Measurements from ENCODE around the gene PDZD2. TPM values are rescaled to one million over a fixed set of nuclear protein-coding genes. Genes with fewer than 3 reads are reported as not detected.

Gene PDZD2
- total RNA-seq, 1 donor from 2014 or later, result 23.3 TPM

DNA sequence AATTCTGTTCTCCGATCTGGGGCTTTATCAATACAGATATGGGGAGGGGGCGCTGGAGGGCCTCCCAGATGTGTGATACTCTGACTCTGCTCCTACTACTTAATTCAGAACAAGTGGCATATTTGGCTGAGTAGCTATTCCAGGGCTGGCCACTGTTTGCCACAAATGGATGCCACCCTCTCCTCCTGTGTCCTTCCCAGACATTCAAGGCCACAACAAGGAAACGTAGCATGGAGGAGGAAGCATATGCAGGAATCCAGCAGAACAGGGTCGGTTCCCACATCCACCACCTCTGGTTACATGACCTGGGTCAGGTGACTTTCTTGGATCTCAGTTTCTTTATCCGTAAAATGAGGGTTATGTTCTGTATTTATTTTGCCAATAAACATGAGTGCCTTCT, 404.2 kb downstream of the PDZD2 start:
- no peak for DNase-seq
- Mint-ChIP-seq H3K27ac (ENCODE audit: unreplicated experiment) (no peak overlapping the region), H3K9me3 (ENCODE audit: unreplicated experiment) (peaks cover 7% of the 10 kb centered on the region), H3K4me3 (ENCODE audit: unreplicated experiment) (no peak overlapping the region), H3K27me3 (ENCODE audit: unreplicated experiment) (peaks cover 2% of the 10 kb centered on the region), H3K36me3 (ENCODE audit: unreplicated experiment) (peaks cover 15% of the 10 kb centered on the region), H3K4me1 (ENCODE audit: low read depth, unreplicated experiment) (peaks cover 1% of the 10 kb centered on the region)
- no peak for TF ChIP-seq CTCF (IDR thresholded peaks at IDR 0.05; ENCODE audit: partially characterized antibody, unreplicated experiment)

DNA sequence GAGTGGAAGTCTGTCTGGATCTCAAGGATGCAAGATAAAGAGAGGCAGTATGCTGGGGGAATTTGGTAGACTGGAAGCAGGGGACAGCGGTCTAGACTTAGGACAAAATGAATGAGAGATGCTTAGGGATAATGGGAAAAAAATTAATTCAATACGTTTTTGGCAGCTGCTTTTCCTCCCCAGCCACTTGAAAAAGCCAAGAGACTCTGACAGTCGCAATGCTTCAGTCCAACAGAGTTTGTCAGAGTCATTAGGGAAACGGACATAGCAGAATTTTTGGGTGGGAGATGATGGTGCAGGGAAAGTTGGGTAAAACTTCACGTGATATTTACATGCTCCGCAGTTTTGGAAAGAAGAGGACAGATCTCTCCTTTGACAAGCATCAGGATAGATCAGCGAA, 405.5 kb downstream of the PDZD2 start:
- Mint-ChIP-seq H3K4me3 (ENCODE audit: unreplicated experiment) (no peak overlapping the region), H3K9me3 (ENCODE audit: unreplicated experiment) (peaks cover 4% of the 10 kb centered on the region), H3K27me3 (ENCODE audit: unreplicated experiment) (peaks cover 2% of the 10 kb centered on the region), H3K27ac (ENCODE audit: unreplicated experiment) (no peak overlapping the region), H3K4me1 (ENCODE audit: low read depth, unreplicated experiment) (peaks cover 1% of the 10 kb centered on the region), H3K36me3 (ENCODE audit: unreplicated experiment) (peaks cover 10% of the 10 kb centered on the region)
- TF ChIP-seq CTCF (IDR thresholded peaks at IDR 0.05; ENCODE audit: partially characterized antibody, unreplicated experiment), result no peak
- no peak for DNase-seq

DNA sequence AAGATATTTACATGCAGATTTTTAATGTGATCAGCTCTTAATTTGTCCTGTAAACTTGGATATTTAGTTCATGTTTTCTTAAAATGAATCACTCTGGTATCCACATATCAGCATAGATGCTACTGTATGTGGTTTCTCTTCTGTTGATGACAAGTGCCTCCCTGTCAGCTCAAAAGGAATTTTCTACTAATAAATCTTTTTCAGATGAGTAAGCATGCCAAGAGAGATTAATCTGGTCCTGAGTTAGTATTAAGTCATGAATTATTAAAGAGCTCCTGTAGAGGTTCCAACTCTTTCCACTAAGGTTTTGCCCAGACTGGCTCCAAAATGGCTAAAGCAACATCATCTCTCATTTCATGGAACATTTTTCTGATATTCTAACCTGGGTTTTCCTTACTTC, 406.0 kb downstream of the PDZD2 start:
- TF ChIP-seq CTCF (IDR thresholded peaks at IDR 0.05; ENCODE audit: partially characterized antibody, unreplicated experiment), result no peak
- Mint-ChIP-seq H3K9me3 (ENCODE audit: unreplicated experiment) (peaks cover 4% of the 10 kb centered on the region), H3K27ac (ENCODE audit: unreplicated experiment) (no peak overlapping the region), H3K4me3 (ENCODE audit: unreplicated experiment) (no peak overlapping the region), H3K4me1 (ENCODE audit: low read depth, unreplicated experiment) (peaks cover 1% of the 10 kb centered on the region), H3K27me3 (ENCODE audit: unreplicated experiment) (peaks cover 2% of the 10 kb centered on the region), H3K36me3 (ENCODE audit: unreplicated experiment) (peaks cover 10% of the 10 kb centered on the region)
- DNase-seq, result no peak

DNA sequence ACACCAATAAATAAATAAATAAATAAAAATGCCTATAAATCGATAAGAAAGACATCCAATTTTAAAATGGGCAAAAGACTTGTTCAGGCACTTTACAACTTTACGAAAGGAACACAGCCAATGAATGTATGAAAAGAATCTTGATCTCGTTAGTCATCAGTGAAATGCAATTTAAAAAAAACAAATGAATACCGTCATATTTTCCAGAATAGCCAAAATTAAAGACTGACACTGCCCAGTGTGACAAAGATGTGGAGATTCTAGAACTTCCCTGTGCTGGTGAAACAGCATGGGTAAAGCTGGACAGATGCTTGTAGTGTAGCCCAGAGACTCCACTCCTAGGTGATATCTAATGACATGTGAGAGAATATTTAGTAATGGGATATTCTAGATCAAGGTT, 408.1 kb downstream of the PDZD2 start:
- peaks cover 5% of the 10 kb centered on the region for H3K36me3 Mint-ChIP-seq (ENCODE audit: unreplicated experiment)
- no peak overlapping the region for H3K4me3 Mint-ChIP-seq (ENCODE audit: unreplicated experiment)
- DNase-seq, result no peak
- H3K27ac Mint-ChIP-seq (ENCODE audit: unreplicated experiment), result no peak overlapping the region
- TF ChIP-seq CTCF (IDR thresholded peaks at IDR 0.05; ENCODE audit: partially characterized antibody, unreplicated experiment), result no peak
- no peaks in the 10 kb centered on the region for H3K4me1 Mint-ChIP-seq (ENCODE audit: low read depth, unreplicated experiment)
- peaks cover 1% of the 10 kb centered on the region for H3K9me3 Mint-ChIP-seq (ENCODE audit: unreplicated experiment)
- no peaks in the 10 kb centered on the region for H3K27me3 Mint-ChIP-seq (ENCODE audit: unreplicated experiment)

DNA sequence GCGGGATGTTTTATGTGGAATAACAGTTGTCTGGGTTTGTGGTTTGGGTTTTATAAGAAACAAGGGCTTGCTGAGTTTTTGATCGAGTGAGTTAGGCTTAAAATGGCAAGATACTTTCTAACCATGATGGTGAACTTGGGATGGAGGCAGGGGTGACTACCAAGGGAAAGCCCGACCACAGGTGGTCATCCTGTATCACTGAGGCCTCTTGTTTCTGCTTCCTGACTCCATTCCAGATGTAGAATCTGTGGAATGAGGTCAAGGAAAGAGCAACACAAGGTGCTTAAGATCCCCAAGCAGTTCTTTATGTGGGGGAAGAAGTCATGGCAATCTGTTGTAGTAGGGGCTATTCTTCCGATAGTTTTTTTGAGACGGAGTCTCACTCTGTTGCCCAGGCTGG, 412.9 kb downstream of the PDZD2 start:
- Mint-ChIP-seq H3K27ac (ENCODE audit: unreplicated experiment) (no peak overlapping the region), H3K9me3 (ENCODE audit: unreplicated experiment) (no peaks in the 10 kb centered on the region), H3K27me3 (ENCODE audit: unreplicated experiment) (no peaks in the 10 kb centered on the region), H3K36me3 (ENCODE audit: unreplicated experiment) (no peaks in the 10 kb centered on the region), H3K4me3 (ENCODE audit: unreplicated experiment) (no peak overlapping the region), H3K4me1 (ENCODE audit: low read depth, unreplicated experiment) (peaks cover 2% of the 10 kb centered on the region)
- no peak for DNase-seq
- no peak for TF ChIP-seq CTCF (IDR thresholded peaks at IDR 0.05; ENCODE audit: partially characterized antibody, unreplicated experiment)

All from glutamatergic neuron (in vitro differentiated cells).